ENCODE data around the gene TH. TPM values are rescaled to one million over a fixed set of nuclear protein-coding genes. Genes with fewer than 3 reads are reported as not detected.

TH gene
- total and polyA plus RNA-seq, 2 of the 4 experiments (the other 2 are of a cell fraction) = 0.10 TPM; not detected in 1

GRCh38 chr11:2158296-2158737, 13.3 kb downstream of the TH start:
- no TSS peak for BruUV-seq (replicated peaks)
- Histone ChIP-seq H2AK5ac (ENCODE audit: low read depth, low read length) (no peak overlapping the region), H3K9me1 (ENCODE audit: insufficient read depth, low read length) (no peaks in the 10 kb centered on the region), H3K27ac (ENCODE audit: insufficient read depth, low read length) (no peak overlapping the region), H4K20me1 (ENCODE audit: insufficient read depth, low read length) (no peaks in the 10 kb centered on the region), H3K36me3 (ENCODE audit: control insufficient read depth, insufficient read depth, low read length) (no peaks in the 10 kb centered on the region), H3K4ac (ENCODE audit: low read depth, low read length) (no peak overlapping the region), H4K91ac (ENCODE audit: insufficient read depth, low read depth, low read length) (no peak overlapping the region), H3K27me3 (ENCODE audit: control insufficient read depth, insufficient read depth, low read length) (peaks cover 5% of the 10 kb centered on the region; the same call in 1 of the 2 replicates), H2AFZ (replicated peaks; ENCODE audit: low read length, poor library complexity) (peak overlapping the region; percentile 32), H2BK20ac (ENCODE audit: low read depth, low read length) (no peak overlapping the region), H3K14ac (replicated peaks; ENCODE audit: low read depth, low read length) (no peak overlapping the region), H3K18ac (ENCODE audit: low read depth, low read length) (no peak overlapping the region), H2BK5ac (ENCODE audit: low read depth, low read length, poor library complexity, severe bottlenecking) (no peak overlapping the region), H3K23ac (ENCODE audit: low read depth, low read length) (no peak overlapping the region), H3K4me2 (ENCODE audit: low read depth, low read length) (no peak overlapping the region), H3K56ac (ENCODE audit: extremely low read depth, insufficient read depth, low read length) (no peak overlapping the region), H3K4me1 (ENCODE audit: control insufficient read depth, insufficient read depth, low read length) (no peaks in the 10 kb centered on the region), H3K79me1 (ENCODE audit: low read depth in 1 of 2, low read length in 2 of 2) (no peaks in the 10 kb centered on the region), H2AK9ac (replicated peaks; ENCODE audit: low read depth, low read length, poor library complexity) (no peak overlapping the region), H4K8ac (ENCODE audit: low read depth in 2 of 2, low read length in 2 of 2) (no peak overlapping the region), H3K4me3 (ENCODE audit: insufficient read depth, low read depth, low read length) (no peak overlapping the region), H3K9me3 (ENCODE audit: control insufficient read depth, insufficient read depth, low read length) (no peaks in the 10 kb centered on the region), H2BK15ac (ENCODE audit: low read depth, low read length) (no peak overlapping the region), H4K5ac (ENCODE audit: low read depth, low read length) (no peak overlapping the region), H2BK120ac (ENCODE audit: low read depth, low read length) (no peak overlapping the region), H3K9ac (ENCODE audit: low read depth, low read length) (no peak overlapping the region)
- in situ Hi-C loops (cut with MboI; ENCODE audit: low sequenced_read_pairs) = no loop called here
- TF ChIP-seq POLR2A (IDR thresholded peaks at IDR 0.05; ENCODE audit: low read depth, low read length) = no peak
- TF ChIP-seq MXI1 (IDR thresholded peaks at IDR 0.05; ENCODE audit: borderline replicate concordance, low read depth, low read length) = no peak
- TF ChIP-seq ELK1 (IDR thresholded peaks at IDR 0.05; ENCODE audit: borderline replicate concordance, low read depth, low read length) = no peak
- no peak for TF ChIP-seq CEBPB (IDR thresholded peaks at IDR 0.05; ENCODE audit: low read depth, low read length)
- TF ChIP-seq NFE2L2 (IDR thresholded peaks at IDR 0.05; ENCODE audit: low read depth, low read length) = no peak
- TF ChIP-seq BHLHE40 (IDR thresholded peaks at IDR 0.05; ENCODE audit: low read depth, low read length) = no peak
- TF ChIP-seq CHD1 (IDR thresholded peaks at IDR 0.05; ENCODE audit: low read depth, low read length) = no peak
- TF ChIP-seq FOS (IDR thresholded peaks at IDR 0.05; ENCODE audit: low read depth, low read length) = no peak
- no peak for TF ChIP-seq RFX5 (IDR thresholded peaks at IDR 0.05; ENCODE audit: low read depth, low read length)
- no peak for TF ChIP-seq RAD21 (IDR thresholded peaks at IDR 0.05; ENCODE audit: low read length)
- no peak for TF ChIP-seq MAFK (IDR thresholded peaks at IDR 0.05; ENCODE audit: low read depth, low read length)
- TF ChIP-seq CTCF (conservative IDR thresholded peaks at IDR 0.05; ENCODE audit: low read depth, low read length) = no peak
- TF ChIP-seq USF2 (IDR thresholded peaks at IDR 0.05; ENCODE audit: low read depth, low read length) = no peak
- no peak for TF ChIP-seq MAZ (IDR thresholded peaks at IDR 0.05; ENCODE audit: borderline replicate concordance, low read depth, low read length)
- TF ChIP-seq RCOR1 (IDR thresholded peaks at IDR 0.05; ENCODE audit: insufficient replicate concordance, low read length) = no peak
- ChIA-PET CTCF (no interaction called here), POLR2A (ENCODE audit: unreplicated experiment) (no interaction called here)
- ATAC-seq (ENCODE audit: low read depth) (no peak), DNase-seq (no peak)
- 60% methylated on average over 2 of the region's 13 CpGs; no CpG with 5 or more reads in 1 of the 2 experiments for WGBS, 2 experiments (ENCODE audit: extremely low coverage in 2 of 2, insufficient read length in 1 of 2)
- intact Hi-C loops (cut with micrococcal nuclease) = no loop called here
- dilution Hi-C loops (cut with HindIII; ENCODE audit: low sequenced_read_pairs, unreplicated experiment) = no loop called here
